ENCODE data around the gene SERPINB1. TPM values are rescaled to one million over a fixed set of nuclear protein-coding genes. Genes with fewer than 3 reads are reported as not detected.

Gene SERPINB1
- total and polyA plus RNA-seq, 12 donors, result 33.4 to 159 (median 60.7) TPM

GRCh38 chr6:2857580-2858337 is 16.1 kb upstream of the SERPINB1 start:
- WGBS, 4 donors, result 7 to 9% (median 8%) methylated on average over 18 of the region's 18 CpGs
- intact Hi-C loops (cut with DNase I), result no loop called here

GRCh38 chr6:2857185-2857579 is 15.5 kb upstream of the SERPINB1 start:
- WGBS, 4 donors, result 68 to 83% (median 75%) methylated on average over 7 of the region's 7 CpGs

More at GRCh38 chr6:2857580-2858337, 16.1 kb upstream of the SERPINB1 start:
- Histone ChIP-seq H3K27ac (peak overlapping the region; percentile 73 to 93 (median 77)), H3K27me3 (no peaks in the 10 kb centered on the region), H3K36me3 (replicated peaks in 1 of 2) (no peaks in the 10 kb centered on the region), H3K4me3 (peak overlapping the region in 1 of 4 donors; percentile 22), H3K9me3 (replicated peaks in 1 of 3) (no peaks in the 10 kb centered on the region), H3K4me1 (replicated peaks in 1 of 2) (peaks cover 26 to 58% of the 10 kb centered on the region in 2 donors)
- TF ChIP-seq CTCF (IDR thresholded peaks at IDR 0.05) (no peak), POLR2A (IDR thresholded peaks at IDR 0.05) (peak in 1 of 2 donors; percentile 21)
- peak in 6 of 7 donors; percentile 74 to 93 (median 87) for DNase-seq

GRCh38 chr6:2855061-2855519 is 13.4 kb upstream of the SERPINB1 start:
- intact Hi-C loops (cut with DNase I), result no loop called here
- peak overlapping the region; percentile 60 to 94 (median 90) for H3K27ac ChIP-seq

More at GRCh38 chr6:2857185-2857579, 15.5 kb upstream of the SERPINB1 start:
- Histone ChIP-seq H3K9me3 (replicated peaks in 1 of 3) (no peaks in the 10 kb centered on the region), H3K36me3 (replicated peaks in 1 of 2) (no peaks in the 10 kb centered on the region), H3K4me3 (no peak overlapping the region), H3K4me1 (replicated peaks in 1 of 2) (peaks cover 26 to 58% of the 10 kb centered on the region in 2 donors), H3K27ac (peak overlapping the region in 4 of 5 donors; percentile 73 to 93 (median 84)), H3K27me3 (no peaks in the 10 kb centered on the region)
- TF ChIP-seq CTCF (IDR thresholded peaks at IDR 0.05) (no peak), POLR2A (IDR thresholded peaks at IDR 0.05) (no peak)
- intact Hi-C loops (cut with DNase I), result no loop called here
- no peak for DNase-seq

More at GRCh38 chr6:2855061-2855519, 13.4 kb upstream of the SERPINB1 start:
- Histone ChIP-seq H3K4me3 (no peak overlapping the region), H3K27me3 (no peaks in the 10 kb centered on the region), H3K36me3 (replicated peaks in 1 of 2) (no peaks in the 10 kb centered on the region), H3K4me1 (replicated peaks in 1 of 2) (peaks cover 26 to 69% of the 10 kb centered on the region in 2 donors), H3K9me3 (replicated peaks in 1 of 3) (no peaks in the 10 kb centered on the region)
- WGBS, 4 donors, result 66 to 72% (median 69%) methylated on average over 13 of the region's 13 CpGs
- no peak for DNase-seq
- TF ChIP-seq CTCF (IDR thresholded peaks at IDR 0.05) (no peak), POLR2A (IDR thresholded peaks at IDR 0.05) (no peak)

Data from adrenal gland (tissue), 12 donors.